SIG-M5 treated with dmso at 0.1 percent for 504 hours (cell line): Measurements from ENCODE around the gene MKRN2OS.

Source experiments
- DNase-seq: peaks from one replicate; lab custom pipeline; 2025; ENCODE audit not compliant: unreplicated experiment; lab: John Stamatoyannopoulos, UW

Gene MKRN2OS, protein sequence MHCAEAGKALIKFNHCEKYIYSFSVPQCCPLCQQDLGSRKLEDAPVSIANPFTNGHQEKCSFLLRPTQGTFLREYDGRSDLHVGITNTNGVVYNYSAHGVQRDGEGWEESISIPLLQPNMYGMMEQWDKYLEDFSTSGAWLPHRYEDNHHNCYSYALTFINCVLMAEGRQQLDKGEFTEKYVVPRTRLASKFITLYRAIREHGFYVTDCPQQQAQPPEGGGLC

DNA sequence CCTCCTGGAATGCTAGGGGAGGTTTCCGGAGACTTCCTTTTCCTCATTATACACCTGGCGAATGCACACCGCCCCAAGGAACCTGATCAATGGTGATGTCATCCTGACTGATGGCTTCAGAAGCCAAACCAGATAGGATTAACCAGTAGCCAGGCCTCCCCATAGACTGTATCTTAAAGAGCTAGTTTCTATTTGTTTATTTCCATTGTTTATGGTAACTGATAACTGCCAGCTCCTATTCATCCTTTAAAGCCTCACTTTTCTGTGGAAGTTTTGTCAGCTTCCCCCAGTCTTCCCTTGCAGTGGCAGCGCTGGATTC lies at the start of gene MKRN2OS:
TSS of gene MKRN2OS (minus strand) at position 27 of the 319 bp plus-strand sequence. CDS start 35 bp downstream, outside the sequence.
- peak; percentile 58 for DNase-seq

DNA sequence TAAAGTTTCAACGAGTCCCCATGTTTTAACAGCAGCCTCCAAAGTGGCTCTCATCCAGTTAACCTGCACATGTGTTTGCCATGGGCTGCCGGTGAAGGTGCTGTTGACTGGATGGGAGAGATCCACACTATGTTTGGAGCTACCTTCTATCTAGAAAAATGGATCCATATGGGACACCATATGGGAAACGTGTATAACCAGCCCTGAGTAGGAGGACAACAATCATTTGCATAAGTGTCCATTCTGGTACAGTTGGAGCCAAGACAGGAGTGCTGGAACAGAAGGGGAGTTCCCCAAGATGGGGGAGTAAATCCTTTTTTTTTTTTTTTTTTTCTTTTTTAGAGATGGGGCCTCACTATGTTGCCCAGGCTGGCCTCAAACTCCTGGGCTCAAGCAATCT lies 48.2 kb upstream of the MKRN2OS start:
- DNase-seq, result no peak

DNA sequence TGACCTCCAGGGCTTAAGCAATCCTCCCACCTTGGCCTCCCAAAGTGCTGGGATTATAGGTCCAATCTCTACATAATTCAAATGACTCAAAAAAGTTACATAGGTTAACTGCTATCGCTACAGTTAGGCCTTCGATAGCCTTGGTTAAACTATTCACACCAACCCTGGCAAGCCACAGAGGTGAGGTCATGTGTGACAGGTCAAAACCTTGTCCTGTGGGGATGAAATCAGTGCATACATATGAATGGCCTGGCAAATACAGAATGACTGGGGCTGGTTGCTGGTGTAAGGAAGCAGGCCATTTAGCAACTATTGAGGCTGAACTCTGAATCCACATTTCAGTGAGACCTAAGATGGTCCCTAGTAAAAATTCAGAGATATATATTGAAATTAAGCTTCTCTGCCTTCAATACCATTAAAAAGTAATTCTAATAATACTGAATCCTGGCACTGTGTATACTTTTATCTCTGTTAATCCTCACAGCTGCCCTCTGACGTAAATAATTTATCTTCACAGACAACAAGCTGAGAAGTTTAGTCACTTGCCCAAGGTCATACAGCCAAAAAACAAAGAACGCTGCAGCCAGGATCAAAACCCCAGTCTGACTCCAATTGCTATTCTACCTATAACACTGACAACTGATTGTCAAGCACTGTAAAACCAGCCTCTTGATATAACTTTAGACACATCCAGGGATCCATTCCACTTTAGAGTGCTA lies 46.9 kb upstream of the MKRN2OS start:
- DNase-seq, result no peak

DNA sequence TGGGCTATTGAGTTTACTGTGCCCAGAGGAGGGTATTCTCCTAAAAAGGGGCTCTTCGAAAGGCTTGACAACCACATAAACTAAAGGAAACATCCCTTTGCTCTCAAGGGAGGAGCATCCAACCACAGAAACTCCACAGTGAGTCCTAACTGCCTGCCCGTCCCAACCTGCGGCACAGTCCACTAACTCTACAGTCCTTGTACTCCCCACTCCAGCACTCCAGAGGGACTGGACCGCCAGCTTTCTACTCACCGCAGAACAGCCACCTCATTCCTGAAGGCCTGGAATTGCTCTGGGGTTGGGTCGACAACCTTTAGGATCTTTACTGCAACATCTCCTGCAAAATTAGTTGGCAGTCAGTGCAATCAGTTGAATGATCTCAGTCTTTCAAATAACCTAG lies 46.2 kb upstream of the MKRN2OS start:
- DNase-seq, result no peak

DNA sequence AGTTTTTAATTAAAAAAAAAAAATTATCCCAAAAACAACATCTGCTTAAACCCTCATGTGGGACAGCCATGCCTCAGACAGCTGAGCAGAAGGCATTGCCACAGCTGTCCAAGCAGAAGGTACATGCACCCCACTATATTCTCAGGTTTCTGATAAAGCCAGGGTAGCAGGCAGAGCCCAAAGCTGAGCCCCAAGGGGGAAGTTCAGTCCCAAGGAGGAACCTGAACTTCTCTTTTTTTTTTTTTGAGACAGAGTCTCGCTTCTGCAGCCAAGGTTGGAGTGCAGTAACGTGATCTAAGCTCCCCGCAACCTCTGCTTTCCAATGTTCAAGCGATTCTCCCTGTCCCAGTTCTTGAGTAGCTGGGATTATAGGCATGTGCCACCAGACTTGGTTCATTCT lies 44.8 kb upstream of the MKRN2OS start:
- DNase-seq, result peak; percentile 18

DNA sequence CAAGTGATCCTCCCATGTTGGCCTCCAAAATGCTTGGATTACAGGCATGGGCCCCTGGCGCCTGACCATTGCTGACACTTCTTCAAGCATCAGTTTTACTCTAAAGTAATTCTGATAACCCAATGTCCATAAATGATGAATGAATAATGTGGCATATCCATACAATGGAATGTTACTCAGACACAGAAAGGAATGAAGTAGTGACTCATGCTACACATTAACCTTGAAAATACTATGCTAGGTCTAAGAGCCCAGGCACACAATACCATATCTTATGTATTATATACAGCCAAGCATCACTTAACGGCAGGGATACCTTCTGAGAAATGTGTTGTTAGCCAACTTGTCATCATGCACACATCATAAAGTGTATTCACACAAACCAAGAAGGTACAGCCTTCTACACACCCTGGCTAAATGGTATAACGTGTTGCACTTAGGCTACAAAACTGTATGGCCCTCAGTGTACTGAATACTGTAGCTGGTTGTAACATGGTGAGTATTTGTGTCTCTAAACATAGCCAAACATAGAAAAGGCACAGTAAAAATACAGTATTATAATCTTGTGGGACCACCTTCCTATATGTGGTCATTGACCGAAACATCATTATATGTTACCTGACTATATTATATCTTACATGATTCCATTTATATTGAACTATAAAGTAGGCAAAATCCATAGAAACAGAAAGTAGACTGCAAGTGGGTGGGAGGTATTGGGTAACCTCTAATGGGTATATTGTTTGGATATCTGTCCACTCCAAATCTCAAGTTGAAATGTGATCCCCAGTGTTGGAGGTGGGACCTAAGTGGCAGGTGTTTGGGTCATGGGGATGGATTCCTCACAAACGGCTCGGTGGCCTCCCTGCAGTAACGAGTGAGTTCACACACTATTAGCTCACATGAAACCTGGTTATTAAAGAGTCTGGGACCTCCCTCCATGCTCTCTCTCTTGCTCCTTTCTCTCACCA lies 43.0 kb upstream of the MKRN2OS start:
- no peak for DNase-seq

DNA sequence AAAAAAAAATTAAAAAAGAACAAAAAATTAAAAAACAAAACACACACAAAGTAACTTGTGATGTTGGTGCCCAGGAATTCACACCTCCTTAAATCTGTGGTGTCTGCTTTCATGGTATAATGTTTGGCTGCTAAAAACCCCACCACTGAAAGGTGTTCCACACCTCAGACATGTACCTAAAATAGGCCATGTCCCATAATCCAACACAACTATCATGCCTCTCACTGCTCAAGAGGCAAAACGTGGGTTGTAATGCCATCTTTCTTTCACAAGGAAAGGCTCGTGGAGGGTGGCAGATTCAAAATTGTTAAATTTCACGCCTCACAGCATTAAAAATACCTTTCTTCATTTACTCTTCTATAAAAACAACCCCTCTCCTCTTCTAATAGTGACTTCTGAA lies 41.1 kb upstream of the MKRN2OS start:
- no peak for DNase-seq

- no peak for DNase-seq
Observed at GRCh38 chr3:12585970-12586369, 40.7 kb upstream of the MKRN2OS start.

DNA sequence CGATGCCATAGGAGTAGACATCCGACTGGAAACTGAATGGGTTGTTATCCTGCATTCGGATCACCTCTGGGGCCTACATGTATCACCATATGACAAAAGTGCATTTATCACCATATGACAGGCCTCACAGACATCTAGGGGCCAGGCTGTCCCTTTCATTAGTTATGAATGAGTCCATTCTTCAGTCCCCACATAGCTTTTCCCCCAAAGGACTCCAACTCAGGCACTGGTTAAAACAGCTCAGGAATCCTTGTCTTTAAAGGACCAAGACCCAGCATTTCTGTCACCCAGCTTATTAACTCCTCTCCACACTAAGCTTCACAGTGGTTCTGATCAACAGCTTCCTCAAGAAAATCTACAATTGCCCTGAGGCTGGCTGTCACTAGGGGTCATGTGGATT lies 39.9 kb upstream of the MKRN2OS start:
- DNase-seq, result no peak

DNA sequence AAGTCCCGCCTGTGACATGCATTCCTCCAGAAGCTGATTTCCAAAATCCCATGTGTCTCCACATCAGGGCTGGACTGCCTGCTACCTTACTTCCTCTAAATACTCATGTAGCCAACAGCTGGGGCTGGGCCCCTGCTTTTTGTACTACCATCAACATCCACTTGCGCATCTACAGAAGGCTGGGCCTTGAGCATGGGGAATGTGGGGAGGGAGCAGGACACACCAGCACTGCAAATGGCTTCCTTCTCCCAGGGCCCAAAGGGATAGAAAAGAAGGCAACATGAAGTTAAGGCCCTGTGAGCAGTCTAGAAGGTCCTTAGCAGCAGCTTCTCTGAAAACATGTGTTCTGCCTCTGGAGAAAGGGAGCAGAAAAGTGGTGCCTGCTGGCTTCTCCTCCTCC lies 38.8 kb upstream of the MKRN2OS start:
- no peak for DNase-seq

DNA sequence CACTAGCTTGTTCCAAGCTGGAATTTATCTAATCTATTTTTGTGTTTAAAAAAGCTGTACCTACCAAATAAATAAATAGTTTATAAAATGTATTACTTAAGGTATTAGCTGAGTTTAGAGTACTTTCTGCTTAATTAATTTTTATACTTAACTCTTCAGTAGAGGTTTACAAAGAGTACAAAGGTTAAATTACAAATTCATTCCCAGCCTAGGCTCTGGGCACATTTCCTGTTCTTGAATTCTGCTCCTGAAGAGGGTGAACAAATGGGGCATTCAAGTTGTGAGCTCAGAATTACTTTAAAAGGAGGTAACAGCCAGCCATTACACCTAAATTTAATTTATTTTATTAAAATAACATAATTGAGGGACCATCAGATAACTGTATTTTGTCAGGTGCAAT lies 38.0 kb upstream of the MKRN2OS start:
- DNase-seq, result no peak

DNA sequence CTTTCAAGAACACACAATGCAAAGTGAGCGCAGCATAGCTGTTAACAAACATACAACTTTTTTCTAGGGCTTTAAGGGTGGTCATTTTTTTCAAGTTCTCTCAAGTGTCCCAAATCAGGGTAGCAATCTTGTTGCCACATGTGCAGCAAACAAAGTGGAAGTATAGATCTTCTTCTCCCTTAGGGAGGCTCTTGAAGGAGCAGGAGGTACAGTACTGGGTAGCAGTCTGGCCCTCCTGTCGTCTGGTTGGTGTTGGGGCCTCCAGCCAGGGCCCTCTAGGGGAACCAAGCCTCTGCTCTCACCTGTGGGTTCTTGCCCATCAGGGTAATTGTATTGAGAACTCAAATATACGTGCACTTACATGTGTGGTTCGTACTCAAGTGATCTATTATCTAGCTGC lies 37.4 kb upstream of the MKRN2OS start:
- DNase-seq, result no peak

- no peak for DNase-seq
Observed at GRCh38 chr3:12579905-12580304, 34.6 kb upstream of the MKRN2OS start.

GRCh38 chr3:12579456-12579855 lies 34.2 kb upstream of the MKRN2OS start:
- no peak for DNase-seq

DNA sequence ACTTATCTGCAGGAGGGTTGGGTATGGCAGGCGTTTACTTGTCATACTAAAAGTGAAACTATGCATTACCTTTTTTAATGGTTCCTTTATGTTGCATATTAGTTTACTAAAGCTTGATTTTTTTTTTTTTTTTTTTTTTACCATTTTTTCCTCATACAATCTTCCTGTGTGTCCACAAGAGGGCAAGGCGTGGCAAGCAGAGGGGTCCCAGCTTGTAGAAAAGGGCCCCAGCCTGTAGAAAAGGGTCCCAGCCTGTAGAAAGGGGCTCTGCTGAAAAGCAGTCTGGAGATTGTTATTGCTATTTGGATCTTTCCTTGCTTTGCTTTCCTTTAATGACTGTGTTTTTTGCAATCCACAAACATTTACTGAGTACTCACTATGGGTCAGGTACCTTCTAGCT lies 33.4 kb upstream of the MKRN2OS start:
- no peak for DNase-seq

DNA sequence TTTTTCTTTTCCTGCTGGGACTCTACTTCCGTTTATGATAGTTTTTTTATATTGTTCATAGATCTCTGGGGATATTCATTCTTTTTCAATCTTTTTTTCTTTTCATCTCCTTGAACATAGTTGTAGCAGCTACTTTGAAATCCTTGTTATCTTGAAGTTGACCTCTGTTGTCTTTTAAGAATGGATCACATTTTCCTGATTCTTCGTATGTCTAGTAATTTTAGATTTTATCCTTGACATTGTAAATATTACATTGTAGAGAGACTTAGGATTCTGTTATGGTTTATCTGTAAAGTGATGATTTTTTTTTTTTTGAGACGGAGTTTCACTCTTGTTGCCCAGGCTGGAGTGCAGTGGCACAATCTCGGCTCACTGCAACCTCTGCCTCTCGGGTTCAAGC lies 32.1 kb upstream of the MKRN2OS start:
- no peak for DNase-seq

- DNase-seq, result no peak
Observed at GRCh38 chr3:12574661-12575060, 29.4 kb upstream of the MKRN2OS start.

GRCh38 chr3:12574131-12574530 lies 28.8 kb upstream of the MKRN2OS start:
- DNase-seq, result no peak

GRCh38 chr3:12571986-12572385 lies 26.7 kb upstream of the MKRN2OS start:
- DNase-seq, result no peak

- no peak for DNase-seq
Observed at GRCh38 chr3:12569836-12570235, 24.5 kb upstream of the MKRN2OS start.

DNA sequence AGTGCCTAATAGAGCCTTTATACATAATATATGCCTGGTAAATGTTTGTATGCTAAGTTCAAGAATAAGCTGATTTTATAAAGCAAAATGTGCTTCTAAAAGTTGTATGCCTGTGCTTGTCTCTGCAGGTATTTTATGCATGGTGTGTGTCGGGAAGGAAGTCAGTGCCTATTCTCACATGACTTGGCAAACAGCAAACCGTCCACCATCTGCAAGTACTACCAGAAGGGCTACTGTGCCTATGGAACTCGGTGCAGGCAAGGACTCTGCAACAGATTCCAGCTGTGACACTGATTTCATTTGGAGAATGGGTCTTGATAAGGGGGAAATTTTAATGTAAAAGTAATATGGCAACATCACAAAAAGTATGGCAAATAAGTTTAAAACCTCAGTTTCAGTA lies 23.4 kb upstream of the MKRN2OS start:
- no peak for DNase-seq

DNA sequence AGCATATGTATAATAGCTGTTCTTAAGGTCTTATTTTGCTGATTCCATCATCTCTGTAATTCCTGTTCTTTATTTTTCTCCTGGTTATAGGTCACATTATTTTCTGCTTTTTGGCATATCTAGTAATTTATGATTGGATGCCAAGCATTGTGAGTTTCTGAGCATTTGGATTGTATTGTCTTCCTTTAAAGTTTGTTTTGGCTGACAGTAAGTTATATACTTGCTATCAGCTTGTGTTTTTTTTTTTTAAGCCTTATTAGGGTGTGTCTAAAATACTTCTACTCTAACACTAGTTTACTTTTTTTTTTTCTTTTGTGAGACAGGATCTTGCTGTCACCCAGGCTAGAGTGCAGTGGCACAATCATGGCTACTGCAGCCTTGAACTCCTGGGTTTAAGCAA lies 21.7 kb upstream of the MKRN2OS start:
- no peak for DNase-seq
